ENCODE data around the gene SMOC2. TPM values are rescaled to one million over a fixed set of nuclear protein-coding genes. Genes with fewer than 3 reads are reported as not detected.

The SMOC2 gene
- polyA plus RNA-seq, 1 donor (not counting 4 experiments of a cell fraction or from before 2014, with no cell fraction given), result 1.1 TPM

DNA sequence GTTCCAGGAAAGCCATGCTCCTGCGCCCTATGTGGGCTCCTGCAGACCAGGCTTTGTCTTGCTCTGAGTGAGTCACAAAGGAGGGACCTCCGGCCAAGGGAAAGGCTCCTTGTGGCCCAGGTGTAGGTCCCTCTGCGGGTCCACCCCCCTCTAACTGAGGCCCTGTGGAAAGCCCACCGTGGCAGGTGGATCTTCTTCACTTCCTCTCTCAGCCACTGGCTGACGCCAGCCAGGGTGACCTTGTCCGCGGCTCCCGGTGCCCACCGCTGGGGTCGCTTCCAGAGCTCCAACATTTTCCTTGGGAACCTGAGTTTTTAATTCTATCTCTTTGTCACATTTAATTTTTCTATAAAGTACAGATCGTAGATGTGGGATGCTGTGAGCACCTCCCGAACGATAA is 54.1 kb downstream of the SMOC2 start:
- H2AFZ ChIP-seq (ENCODE audit: control insufficient read depth, low read length), result no peak overlapping the region
- H3K9ac ChIP-seq (ENCODE audit: control insufficient read depth, extremely low read depth, insufficient read depth, low read length), result no peak overlapping the region
- no peak overlapping the region for H3K4me3 ChIP-seq (ENCODE audit: control insufficient read depth in 2 of 3, extremely low read depth in 1 of 3, insufficient read depth in 2 of 3, low read depth in 1 of 3, low read length in 3 of 3)
- H3K79me2 ChIP-seq (ENCODE audit: control insufficient read depth, insufficient read depth, low read length), result no peaks in the 10 kb centered on the region
- TF ChIP-seq EZH2 (IDR thresholded peaks at IDR 0.05; ENCODE audit: low read length), result no peak
- no peak for TF ChIP-seq CTCF (optimal IDR thresholded peaks at IDR 0.05 in 1 of 3, IDR thresholded peaks at IDR 0.05 in 1 of 3, conservative IDR thresholded peaks at IDR 0.05 in 1 of 3; ENCODE audit: extremely low read depth in 1 of 3, insufficient read depth in 2 of 3, low read length in 3 of 3)
- no peaks in the 10 kb centered on the region for H3K36me3 ChIP-seq (ENCODE audit: control insufficient read depth in 2 of 2, extremely low read depth in 1 of 2, insufficient read depth in 2 of 2, low read length in 2 of 2)
- no peaks in the 10 kb centered on the region for H3K9me1 ChIP-seq (ENCODE audit: control insufficient read depth, extremely low read depth, insufficient read depth, low read length)
- H4K20me1 ChIP-seq (ENCODE audit: control insufficient read depth, extremely low read depth, insufficient read depth, low read length), result no peaks in the 10 kb centered on the region
- H3K4me1 ChIP-seq (ENCODE audit: control insufficient read depth, extremely low read depth, insufficient read depth, low read length), result no peaks in the 10 kb centered on the region
- no peak for FAIRE-seq
- dilution Hi-C loops (cut with MboI; ENCODE audit: extremely low pct_ligation_motif_present, low sequenced_read_pairs), result no loop called here
- no peaks in the 10 kb centered on the region for H3K27me3 ChIP-seq (ENCODE audit: control insufficient read depth, extremely low read depth, insufficient read depth, low read length)
- no peaks in the 10 kb centered on the region for H3K9me3 ChIP-seq (ENCODE audit: control insufficient read depth, low read depth, low read length)
- H3K4me2 ChIP-seq (ENCODE audit: control insufficient read depth, extremely low read depth, insufficient read depth, low read depth, low read length), result no peak overlapping the region
- H3K27ac ChIP-seq (ENCODE audit: control insufficient read depth, insufficient read depth, low read length), result no peak overlapping the region
- no peak for DNase-seq (ENCODE audit: low read depth, low spot score)

GRCh38 chr6:168495636-168496035 is 54.7 kb downstream of the SMOC2 start:
- Histone ChIP-seq H3K9ac (ENCODE audit: control insufficient read depth, extremely low read depth, insufficient read depth, low read length) (no peak overlapping the region), H3K9me3 (ENCODE audit: control insufficient read depth, low read depth, low read length) (no peaks in the 10 kb centered on the region), H2AFZ (ENCODE audit: control insufficient read depth, low read length) (no peak overlapping the region), H3K79me2 (ENCODE audit: control insufficient read depth, insufficient read depth, low read length) (no peaks in the 10 kb centered on the region), H3K27me3 (ENCODE audit: control insufficient read depth, extremely low read depth, insufficient read depth, low read length) (no peaks in the 10 kb centered on the region), H3K4me2 (ENCODE audit: control insufficient read depth, extremely low read depth, insufficient read depth, low read depth, low read length) (no peak overlapping the region), H3K9me1 (ENCODE audit: control insufficient read depth, extremely low read depth, insufficient read depth, low read length) (no peaks in the 10 kb centered on the region), H3K36me3 (ENCODE audit: control insufficient read depth in 2 of 2, extremely low read depth in 1 of 2, insufficient read depth in 2 of 2, low read length in 2 of 2) (no peaks in the 10 kb centered on the region), H3K27ac (ENCODE audit: control insufficient read depth, insufficient read depth, low read length) (no peak overlapping the region), H3K4me1 (ENCODE audit: control insufficient read depth, extremely low read depth, insufficient read depth, low read length) (no peaks in the 10 kb centered on the region), H3K4me3 (ENCODE audit: control insufficient read depth in 2 of 3, extremely low read depth in 1 of 3, insufficient read depth in 2 of 3, low read depth in 1 of 3, low read length in 3 of 3) (no peak overlapping the region), H4K20me1 (ENCODE audit: control insufficient read depth, extremely low read depth, insufficient read depth, low read length) (no peaks in the 10 kb centered on the region)
- FAIRE-seq, result no peak
- DNase-seq (ENCODE audit: low read depth, low spot score), result no peak
- TF ChIP-seq CTCF (optimal IDR thresholded peaks at IDR 0.05 in 1 of 3, IDR thresholded peaks at IDR 0.05 in 1 of 3, conservative IDR thresholded peaks at IDR 0.05 in 1 of 3; ENCODE audit: extremely low read depth in 1 of 3, insufficient read depth in 2 of 3, low read length in 3 of 3) (no peak), EZH2 (IDR thresholded peaks at IDR 0.05; ENCODE audit: low read length) (no peak)
- dilution Hi-C loops (cut with MboI; ENCODE audit: extremely low pct_ligation_motif_present, low sequenced_read_pairs), result no loop called here
